A549 (cell line): Measurements from ENCODE around the gene OR51E1. TPM values are rescaled to one million over a fixed set of nuclear protein-coding genes. Genes with fewer than 3 reads are reported as not detected.

ENCODE experiments used
- ATAC-seq, 2 experiments: fragments of 200-7000 bp in 1 of 2; fragments of >200 bp in 1 of 2; cut with Nextera tagmentation in 1 of 2; cut with Tn5 transposase in 1 of 2; 3 replicates each; pipeline versions ENCODE4 v1.8.0 to v1.9.1; 2018 to 2020; ENCODE audit warnings: mild to moderate bottlenecking in 1 of 2, moderate library complexity in 1 of 2
- CTCF ChIA-PET: fragments of 300-600 bp; sonication (Branson Sonifier 250); formaldehyde crosslinking; extraction: SDS; loops from one replicate; lab custom pipeline; 2021; ENCODE audit warnings: antibody characterized with exemption, inconsistent platforms; lab: Yijun Ruan, JAX
- POLR2A ChIA-PET: fragments of 350-600 bp; formaldehyde crosslinking; extraction: SDS; loops from one replicate; lab custom pipeline; 2021; ENCODE audit warnings: antibody characterized with exemption, inconsistent platforms; lab: Yijun Ruan, JAX
- DNase-seq, 2 experiments: peaks; one replicate each; pipeline versions ENCODE4 v3.0.0 to v3.0.0-alpha.2; 2011 to 2016; ENCODE audit warnings: low read depth in 1 of 2, low spot score in 1 of 2
- FAIRE-seq: peaks from 2 replicates; lab custom pipeline; 2011; peaks lifted over from hg19 to GRCh38; lab: Jason Lieb, UNC
- H3K27ac ChIP-seq, 2 experiments: fragments of >200 bp; sonication (Bioruptor Twin); formaldehyde crosslinking; 3 replicates each; pipeline ENCODE4 v1.5.1; 2016 to 2017
- H3K4me1 ChIP-seq: fragments of >200 bp; sonication (Bioruptor Twin); formaldehyde crosslinking; 3 replicates; pipeline ENCODE4 v1.6.1; 2016
- H3K4me2 ChIP-seq: fragments of >200 bp; sonication (Bioruptor Twin); formaldehyde crosslinking; 3 replicates; pipeline ENCODE4 v1.6.1; 2016
- H3K4me3 ChIP-seq: fragments of >200 bp; sonication (Bioruptor Twin); formaldehyde crosslinking; 3 replicates; pipeline ENCODE4 v1.5.1; 2016
- H3K9me3 ChIP-seq: fragments of >200 bp; sonication (Bioruptor Twin); formaldehyde crosslinking; 3 replicates; pipeline ENCODE4 v1.6.1; 2016
- BHLHE40 ChIP-seq: IDR thresholded peaks from 2 replicates; pipeline ENCODE4 v1.6.1; 2012; ENCODE audit warnings: low read depth, low read length, inconsistent platforms
- CBX2 ChIP-seq: fragments of 200-600 bp; sonication (generic); IDR thresholded peaks from 2 replicates; pipeline ENCODE4 v1.6.1; 2016; ENCODE audit warnings: low read depth, mild to moderate bottlenecking, borderline replicate concordance
- CHD2 ChIP-seq: fragments of 150-350 bp; IDR thresholded peaks from 2 replicates; pipeline ENCODE4 v1.6.1; 2014; ENCODE audit warnings: low read length; ENCODE audit not compliant: partially characterized antibody
- EHF ChIP-seq: fragments of 250-450 bp; sonication (Bioruptor Pico); IDR thresholded peaks from 2 replicates; pipeline ENCODE4 v1.5.0; 2020; ENCODE audit warnings: mild to moderate bottlenecking
- EHMT2 ChIP-seq: fragments of 200-600 bp; sonication (generic); IDR thresholded peaks from 2 replicates; pipeline ENCODE4 v1.6.1; 2016; ENCODE audit warnings: antibody characterized with exemption, low read depth, mild to moderate bottlenecking, moderate library complexity
- ESRRA ChIP-seq: fragments of 150-350 bp; IDR thresholded peaks from 2 replicates; pipeline ENCODE4 v1.6.1; 2014; ENCODE audit warnings: mild to moderate bottlenecking, low read length, borderline replicate concordance
- FOSB ChIP-seq: fragments of 250-450 bp; sonication (Bioruptor Pico); IDR thresholded peaks from 2 replicates; pipeline ENCODE4 v1.5.0; 2020; ENCODE audit warnings: mild to moderate bottlenecking, moderate library complexity
- FOXS1 ChIP-seq: fragments of 250-450 bp; sonication (Bioruptor Pico); IDR thresholded peaks from 2 replicates; pipeline ENCODE4 v1.5.0; 2020; ENCODE audit warnings: mild to moderate bottlenecking, moderate library complexity
- GATA3 ChIP-seq: IDR thresholded peaks from 2 replicates; pipeline ENCODE4 v1.6.1; 2012; ENCODE audit warnings: borderline replicate concordance
- HDAC2 ChIP-seq: fragments of 200-600 bp; sonication (generic); IDR thresholded peaks from 2 replicates; pipeline ENCODE4 v1.6.1; 2016
- HMGXB4 ChIP-seq: fragments of 250-450 bp; sonication (Bioruptor Pico); IDR thresholded peaks from 2 replicates; pipeline ENCODE4 v1.5.0; 2021; ENCODE audit warnings: mild to moderate bottlenecking, moderate library complexity, borderline replicate concordance
- HOXA7 ChIP-seq: fragments of 250-450 bp; sonication (Bioruptor Pico); IDR thresholded peaks from 2 replicates; pipeline ENCODE4 v1.5.0; 2020; ENCODE audit warnings: mild to moderate bottlenecking, moderate library complexity
- HOXB13 ChIP-seq: fragments of 250-450 bp; sonication (Bioruptor Pico); IDR thresholded peaks from 2 replicates; pipeline ENCODE4 v1.5.0; 2020; ENCODE audit warnings: low read depth, mild to moderate bottlenecking, moderate library complexity
- JUNB ChIP-seq: fragments of >200 bp; sonication (Bioruptor Twin); formaldehyde crosslinking; IDR thresholded peaks from 2 replicates; pipeline ENCODE4 v1.6.1; 2016
- MAX ChIP-seq: IDR thresholded peaks from 2 replicates; pipeline ENCODE4 v1.6.1; 2012
- MAZ ChIP-seq: fragments of 150-350 bp; IDR thresholded peaks from 2 replicates; pipeline ENCODE4 v1.6.1; 2014; ENCODE audit warnings: antibody characterized with exemption, low read depth, low read length, borderline replicate concordance
- MYC ChIP-seq: IDR thresholded peaks from 2 replicates; pipeline ENCODE4 v1.6.1; 2012; ENCODE audit warnings: mild to moderate bottlenecking, inconsistent platforms, low read length, improper control_type of control experiment, borderline replicate concordance
- NFE2L2 ChIP-seq: fragments of 150-350 bp; conservative IDR thresholded peaks from 2 replicates; pipeline ENCODE4 v1.6.1; 2014; ENCODE audit warnings: low read length
- PBX3 ChIP-seq: IDR thresholded peaks from 2 replicates; pipeline ENCODE4 v1.6.1; 2012
- PHF8 ChIP-seq: fragments of 200-600 bp; sonication (generic); IDR thresholded peaks from 2 replicates; pipeline ENCODE4 v1.6.1; 2016; ENCODE audit warnings: low read depth, mild to moderate bottlenecking, antibody characterized with exemption, moderate library complexity, borderline replicate concordance
- POLR2AphosphoS2 ChIP-seq: conservative IDR thresholded peaks from 2 replicates; pipeline ENCODE4 v1.6.1; 2012; ENCODE audit warnings: low read length, improper control_type of control experiment, inconsistent platforms
- RAD21 ChIP-seq, 2 experiments: fragments of >200 bp in 1 of 2; sonication (Bioruptor Twin) in 1 of 2; formaldehyde crosslinking in 1 of 2; IDR thresholded peaks in 1 of 2; conservative IDR thresholded peaks in 1 of 2; 2 replicates in 1 of 2; 3 replicates in 1 of 2; pipeline ENCODE4 v1.6.1; 2012 to 2018; ENCODE audit warnings: inconsistent platforms in 1 of 2
- REST ChIP-seq: fragments of 200-600 bp; sonication (generic); IDR thresholded peaks from 2 replicates; pipeline ENCODE4 v1.6.1; 2016; ENCODE audit warnings: antibody characterized with exemption, mild to moderate bottlenecking, moderate library complexity
- SMC3 ChIP-seq: fragments of >200 bp; sonication (Bioruptor Twin); formaldehyde crosslinking; IDR thresholded peaks from 3 replicates; pipeline ENCODE4 v1.6.1; 2018; ENCODE audit warnings: inconsistent platforms
- TFCP2L1 ChIP-seq: fragments of 250-450 bp; sonication (Bioruptor Pico); IDR thresholded peaks from 2 replicates; pipeline ENCODE4 v1.5.0; 2021; ENCODE audit warnings: mild to moderate bottlenecking
- TP53 ChIP-seq: fragments of 250-450 bp; sonication (Bioruptor Pico); IDR thresholded peaks from 2 replicates; pipeline ENCODE4 v1.5.0; 2021; ENCODE audit warnings: mild to moderate bottlenecking, moderate library complexity
- USF2 ChIP-seq: fragments of 450-650 bp; IDR thresholded peaks from 2 replicates; pipeline ENCODE4 v1.6.1; 2014; ENCODE audit warnings: antibody characterized with exemption
- ZC3H11A ChIP-seq: fragments of 450-650 bp; IDR thresholded peaks from 2 replicates; pipeline ENCODE4 v1.6.1; 2014; ENCODE audit warnings: antibody characterized with exemption, mild to moderate bottlenecking
- ZNF302 ChIP-seq: fragments of 250-450 bp; sonication (Bioruptor Pico); IDR thresholded peaks from 2 replicates; pipeline ENCODE4 v1.9.0; 2021; ENCODE audit warnings: inconsistent platforms, mild to moderate bottlenecking, moderate library complexity
- ZSCAN20 ChIP-seq: fragments of 250-450 bp; sonication (Bioruptor Pico); IDR thresholded peaks from 2 replicates; pipeline ENCODE4 v1.8.0; 2022; ENCODE audit warnings: mild to moderate bottlenecking, moderate library complexity
- WGBS: methylation state at CpG from one replicate; pipeline ENCODE4 v1.1.6; 2017; ENCODE audit errors: missing lambda C conversion rate; 5-methylcytosine and 5-hydroxymethylcytosine counted together
- polyA plus RNA-seq, 4 experiments: library from polyadenylated mRNA; depleted of rRNA in 3 of 4; stranded (reverse); fragments of >200 nt; fragmentation: RNase III in 1 of 4; extraction: RNeasy Plus Mini Kit Qiagen cat#74134 plus additional on column Dnase treatment in 1 of 4; gene quantifications; 2 replicates in 3 of 4; 3 replicates in 1 of 4; pipeline ENCODE4 v1.2.3, GENCODE V29; 2011 to 2017

The OR51E1 gene
- polyA plus RNA-seq, 2 of the 4 experiments (the other 2 are of a cell fraction): not detected

- Histone ChIP-seq H3K4me2 (peak overlapping the region; percentile 48), H3K27ac (no peak overlapping the region), H3K4me1 (peaks cover 14% of the 10 kb centered on the region), H3K4me3 (no peak overlapping the region), H3K9me3 (no peaks in the 10 kb centered on the region)
- DNase-seq (no peak), FAIRE-seq (no peak), ATAC-seq (no peak)
- TF ChIP-seq PHF8 (no peak), ZC3H11A (no peak), FOSB (no peak), ZSCAN20 (CRISPR knock-in tag) (no peak), HOXB13 (CRISPR knock-in tag) (no peak), EHMT2 (no peak), NFE2L2 (no peak), SMC3 (no peak), MAZ (no peak), FOXS1 (CRISPR knock-in tag) (no peak), ESRRA (no peak), CHD2 (no peak), JUNB (no peak), BHLHE40 (no peak), HOXA7 (no peak), EHF (CRISPR knock-in tag) (no peak), USF2 (no peak)
- WGBS: 31% methylated on average over 3 of the region's 3 CpGs
- ChIA-PET CTCF (no interaction called here), POLR2A (no interaction called here)
These were observed 33.4 kb upstream of the OR51E1 start for GRCh38 chr11:4610258-4610935.

GRCh38 chr11:4611986-4612385 is 31.8 kb upstream of the OR51E1 start:
- ChIA-PET CTCF (interaction anchor here (1.0 to 2.6 kb wide), 3 partner anchors 10 to 25 kb away, joined by 3 to 9 read pairs (median 3); partner anchors contain the start of gene OR51D1), POLR2A (no interaction called here)
- H3K4me3 ChIP-seq: no peak overlapping the region
- H3K9me3 ChIP-seq: no peaks in the 10 kb centered on the region
- ATAC-seq: no peak
- H3K4me2 ChIP-seq: no peak overlapping the region
- no peak overlapping the region for H3K27ac ChIP-seq
- DNase-seq: no peak
- WGBS: 44% methylated on average over 2 of the region's 2 CpGs
- no peak for FAIRE-seq
- peaks cover 8% of the 10 kb centered on the region for H3K4me1 ChIP-seq
- TF ChIP-seq ZNF302 (CRISPR knock-in tag) (no peak), EHMT2 (no peak), GATA3 (no peak), MAX (no peak), RAD21 (conservative IDR thresholded peaks at IDR 0.05 in 1 of 2, IDR thresholded peaks at IDR 0.05 in 1 of 2) (no peak), TFCP2L1 (no peak), REST (no peak), HOXA7 (no peak), MYC (no peak), HMGXB4 (CRISPR knock-in tag) (no peak), NFE2L2 (no peak), PBX3 (no peak), HOXB13 (CRISPR knock-in tag) (no peak), HDAC2 (no peak), POLR2AphosphoS2 (no peak), TP53 (CRISPR knock-in tag) (no peak), CBX2 (no peak)
